GM21423 (cell line): ENCODE results near the gene NUP62CL.
A peak's percentile ranks its signal among the peaks of the same experiment; 100 is the strongest.
"Not testable (repeated sequence)": the region's sequence is repeated elsewhere in the genome, so short reads cannot be mapped to it uniquely, and the experiment has no call there.

Experiments used
- ATAC-seq: cut with Tn5 transposase; IDR thresholded peaks from one replicate; pipeline ENCODE4 v1.9.1; 2021; ENCODE audit warnings: mild to moderate bottlenecking, moderate library complexity; ENCODE audit not compliant: unreplicated experiment

Gene NUP62CL, protein sequence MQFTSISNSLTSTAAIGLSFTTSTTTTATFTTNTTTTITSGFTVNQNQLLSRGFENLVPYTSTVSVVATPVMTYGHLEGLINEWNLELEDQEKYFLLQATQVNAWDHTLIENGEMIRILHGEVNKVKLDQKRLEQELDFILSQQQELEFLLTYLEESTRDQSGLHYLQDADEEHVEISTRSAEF

DNA sequence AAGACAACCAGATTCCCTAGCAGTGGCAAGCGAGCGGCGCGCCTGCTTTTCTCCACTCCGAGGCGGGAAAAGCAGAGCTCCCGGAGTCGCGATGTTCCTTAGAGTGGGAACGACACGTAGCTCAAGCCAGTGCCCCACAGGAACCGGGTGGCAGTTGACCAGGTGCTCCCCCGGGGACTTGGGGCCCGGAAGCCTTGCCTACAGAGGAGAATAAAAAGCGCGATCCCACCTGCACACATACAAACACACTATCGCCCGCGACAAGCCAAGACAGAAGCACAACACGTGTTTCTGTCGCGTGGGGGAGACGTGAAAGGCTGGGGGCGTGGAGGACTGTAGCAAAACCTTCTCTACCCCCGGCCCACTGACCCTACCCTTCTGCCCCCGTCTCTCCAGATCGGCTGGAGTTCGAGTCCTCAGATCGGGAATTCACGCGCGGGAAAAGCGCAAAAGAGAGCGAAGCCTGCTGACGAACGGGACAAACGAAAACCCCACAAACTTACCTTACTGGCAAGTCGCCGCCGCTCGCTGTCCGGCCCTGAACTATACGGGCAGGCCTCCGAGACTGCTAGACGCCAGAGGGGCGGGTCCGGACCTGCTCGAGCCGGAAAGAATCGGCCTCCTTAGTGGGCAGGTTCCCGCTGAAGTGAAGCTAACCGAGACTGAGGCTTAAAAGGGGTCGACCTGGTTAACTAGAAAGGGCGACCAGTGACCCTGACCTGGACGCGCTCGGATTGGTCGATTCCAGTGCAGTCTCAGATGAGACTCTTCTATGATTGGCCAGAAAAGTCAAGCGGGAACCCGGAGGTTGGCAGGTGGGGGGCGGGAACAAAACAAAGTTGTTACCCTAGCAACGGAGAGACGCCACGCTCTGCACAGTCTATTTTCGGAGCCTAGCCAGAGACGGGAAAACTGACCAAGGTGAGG, at the start of gene NUP62CL, which contains the start of gene DNAAF6:
NUP62CL (minus strand) TSS at position 664 of the 927 bp plus-strand sequence. CDS start 31,287 bp downstream, outside the sequence.
DNAAF6 (plus strand) TSS at position 842 of the 927 bp plus-strand sequence. CDS start 6,265 bp downstream, outside the sequence.
- ATAC-seq, result peak; percentile 99

GRCh38 chrX:107228486-107228819, 22.2 kb upstream of the NUP62CL start:
- ATAC-seq, result no peak

DNA sequence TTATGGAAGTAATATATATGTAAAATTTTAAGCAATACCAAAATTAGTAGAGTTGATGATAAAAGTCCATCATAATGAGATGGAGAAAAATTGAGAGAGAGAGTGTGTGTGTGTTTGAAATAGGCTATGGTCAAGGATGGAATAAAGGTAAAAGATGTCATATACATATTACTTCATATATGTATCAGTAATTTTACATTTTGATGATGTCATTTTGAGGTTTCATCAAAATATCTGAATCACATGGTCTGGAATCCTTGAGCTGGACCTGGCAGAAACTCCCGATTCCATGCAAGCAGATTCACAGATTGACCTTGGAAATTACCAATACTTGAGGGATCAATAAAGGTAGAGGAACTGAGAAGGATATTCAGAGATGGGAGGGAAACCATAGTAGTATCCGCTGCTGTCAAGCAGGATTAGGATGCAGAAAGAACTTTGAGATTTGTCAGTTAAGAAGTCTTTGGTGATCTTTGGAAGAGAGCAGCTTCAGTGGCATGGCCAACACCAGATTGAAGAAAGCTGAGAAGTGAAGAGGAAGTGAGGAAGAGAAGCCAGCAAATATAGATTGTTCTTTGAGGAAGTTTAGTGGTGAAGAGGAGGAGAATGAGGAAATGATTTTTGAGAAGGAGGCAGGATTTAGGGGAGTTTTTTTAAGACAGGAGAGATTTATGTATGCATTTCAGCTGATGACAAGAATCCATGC, 21.7 kb upstream of the NUP62CL start:
- ATAC-seq, result no peak

DNA sequence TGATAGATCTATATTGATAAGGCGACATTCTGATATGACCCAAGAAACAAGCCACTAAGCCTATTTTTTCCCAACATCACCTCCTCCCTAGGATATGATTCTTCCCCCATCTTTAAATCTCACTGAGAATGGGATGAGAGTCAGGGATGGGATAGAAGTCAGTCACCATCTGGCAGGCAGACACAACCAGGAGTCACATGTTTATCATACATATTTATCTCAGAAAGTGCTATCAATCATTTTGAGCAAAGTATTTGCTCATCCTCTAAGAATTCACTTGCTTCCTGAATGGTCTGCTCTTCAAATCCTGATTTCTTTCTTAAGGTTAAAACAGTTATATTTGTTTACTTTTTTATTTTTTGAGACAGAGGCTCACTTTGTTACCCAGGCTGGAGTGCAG, 20.5 kb upstream of the NUP62CL start:
- no peak for ATAC-seq

GRCh38 chrX:107213477-107213876, 7.2 kb upstream of the NUP62CL start:
- no peak for ATAC-seq

DNA sequence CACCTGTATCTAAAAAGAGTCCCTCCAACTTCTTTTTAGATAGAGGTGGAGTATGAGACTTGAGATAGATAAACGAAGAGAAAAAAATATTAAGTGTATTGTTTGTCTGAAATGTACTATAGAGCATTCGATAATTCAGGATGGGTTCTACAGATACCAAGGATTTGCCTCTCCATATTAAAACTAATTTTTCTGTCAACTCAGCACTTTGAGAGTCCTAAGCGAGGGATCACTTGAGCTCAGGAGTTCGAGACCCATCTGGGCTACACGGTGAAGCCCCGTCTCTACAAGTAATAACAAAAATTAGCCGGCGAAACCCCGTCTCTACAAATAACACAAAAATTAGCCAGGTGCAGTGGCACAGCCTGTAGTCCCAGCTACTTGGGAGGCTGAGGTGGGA, 1.7 kb upstream of the NUP62CL start:
- ATAC-seq, result no peak

- ATAC-seq, result no peak
Observed at GRCh38 chrX:107207089-107207488, 856 bp upstream of the NUP62CL start.

GRCh38 chrX:107206697-107207065, 448 bp upstream of the NUP62CL start:
- no peak for ATAC-seq

GRCh38 chrX:107204068-107204605, 2.1 kb downstream of the NUP62CL start:
- ATAC-seq, result no peak

DNA sequence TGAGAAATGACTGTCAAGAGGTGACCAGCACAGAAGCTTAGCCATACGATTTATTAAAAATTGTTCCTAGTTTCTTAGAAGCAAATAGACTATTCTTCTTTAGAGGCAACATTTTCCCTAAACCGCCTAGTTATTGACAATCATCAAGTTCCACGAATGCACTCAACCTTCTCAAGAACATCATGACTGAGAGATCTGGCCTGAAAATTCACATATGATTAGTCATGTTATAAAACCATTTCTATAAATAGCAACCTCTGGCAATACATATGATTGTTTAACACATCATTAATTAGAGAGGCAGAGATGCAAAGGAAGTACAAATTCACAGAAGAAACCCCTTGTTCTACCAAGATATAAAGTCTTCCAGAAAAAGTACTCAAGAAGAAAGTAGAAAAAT, 6.7 kb downstream of the NUP62CL start:
- no peak for ATAC-seq

GRCh38 chrX:107198074-107198473, 8.2 kb downstream of the NUP62CL start:
- not testable (repeated sequence) for ATAC-seq

DNA sequence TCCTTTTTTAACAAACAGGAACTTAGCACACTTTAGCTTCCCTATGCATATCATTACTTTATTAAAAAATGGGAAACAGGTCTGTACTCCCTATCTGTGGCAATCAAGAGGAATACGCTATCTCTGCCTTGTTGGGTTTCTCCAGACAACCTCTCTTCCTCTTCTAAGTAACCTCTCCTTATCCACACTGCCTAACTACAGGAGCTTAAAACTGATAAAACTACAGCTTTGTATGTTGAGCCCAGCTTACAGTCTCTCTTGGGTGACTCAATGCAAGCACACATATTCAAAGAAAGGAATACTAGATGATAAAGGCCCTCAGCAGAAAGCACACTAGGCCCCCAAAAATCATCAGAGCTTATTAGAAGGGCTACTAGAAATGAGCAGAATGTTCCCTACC, 8.9 kb downstream of the NUP62CL start:
- ATAC-seq, result no peak

DNA sequence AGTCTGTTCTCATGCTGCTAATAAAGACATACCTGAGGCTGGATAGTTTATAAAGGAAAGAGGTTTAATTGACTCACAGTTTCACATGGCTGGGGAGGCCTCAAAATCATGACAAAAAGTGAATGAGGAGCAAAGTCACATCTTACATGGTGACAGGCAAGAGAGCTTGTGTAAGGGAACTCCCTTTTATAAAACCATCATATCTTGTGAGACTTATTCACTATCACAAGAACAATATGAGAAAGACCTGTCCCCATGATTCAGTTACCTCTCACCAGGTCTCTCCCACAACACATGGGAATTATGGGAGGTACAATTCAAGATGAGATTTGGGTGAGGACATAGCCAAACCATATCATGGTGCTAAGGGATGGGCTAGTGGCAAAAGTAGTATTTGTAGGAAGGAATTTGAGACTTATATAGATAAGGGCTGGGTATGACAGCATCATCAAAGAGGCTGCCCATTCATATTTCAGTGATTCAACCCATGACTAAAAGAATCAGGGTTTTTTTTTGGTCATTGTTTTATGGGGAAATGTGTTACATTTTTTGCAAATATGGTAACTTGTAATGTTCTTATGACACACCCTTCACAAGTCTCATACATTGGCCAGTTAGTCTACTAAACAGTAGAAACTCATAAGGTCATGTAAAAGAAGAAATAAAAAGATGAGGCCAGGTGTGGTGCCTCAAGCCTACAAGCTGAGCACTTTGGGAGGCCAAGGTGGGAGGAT, 34.7 kb downstream of the NUP62CL start:
- no peak for ATAC-seq

DNA sequence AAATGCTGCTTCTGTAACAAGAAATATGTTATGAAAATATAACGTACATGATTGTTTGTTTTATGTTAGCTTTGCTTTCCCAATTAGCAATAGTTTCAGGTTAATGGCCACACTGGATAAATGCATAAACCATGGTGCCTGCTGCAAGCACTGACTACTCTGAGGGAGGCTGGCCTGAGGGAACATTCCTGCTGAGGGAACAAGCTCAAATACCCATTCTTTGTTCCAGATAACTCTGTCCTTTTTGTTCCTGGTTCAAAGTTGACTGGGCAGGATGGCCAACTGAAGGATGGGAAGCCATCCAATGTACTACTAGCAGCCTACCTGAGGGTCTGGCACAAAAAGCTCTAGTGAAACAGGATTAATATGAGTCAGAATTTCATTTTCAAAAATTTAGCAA, 37.5 kb downstream of the NUP62CL start:
- no peak for ATAC-seq

DNA sequence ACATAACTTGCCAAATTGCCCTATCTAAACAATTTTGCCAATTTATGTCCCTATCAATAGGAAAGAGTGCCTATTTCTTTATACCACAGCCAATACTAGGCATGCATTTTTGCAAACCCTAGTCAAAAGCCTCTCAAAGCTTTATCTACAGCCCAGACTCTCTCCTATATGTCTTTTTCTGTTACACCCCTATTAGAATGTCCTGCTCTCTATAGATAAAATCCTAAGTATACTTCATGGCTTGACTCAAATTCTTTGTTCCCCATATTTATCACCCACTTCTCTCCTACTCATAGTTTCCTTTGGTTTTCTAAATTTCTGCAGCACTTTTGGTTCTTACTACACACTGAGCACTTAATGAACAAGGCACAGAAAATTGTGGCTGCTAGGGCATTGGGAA, 38.0 kb downstream of the NUP62CL start:
- no peak for ATAC-seq

- no peak for ATAC-seq
Observed at GRCh38 chrX:107167163-107167921, 38.9 kb downstream of the NUP62CL start.

- not testable (repeated sequence) for ATAC-seq
Observed at GRCh38 chrX:107157618-107158017, 48.6 kb downstream of the NUP62CL start.

- not testable (repeated sequence) for ATAC-seq
Observed at GRCh38 chrX:107155621-107156430, 50.4 kb downstream of the NUP62CL start.
